WTC11 (cell line): ENCODE measurements around the gene FITM1. TPM values are rescaled to one million over a fixed set of nuclear protein-coding genes. Genes with fewer than 3 reads are reported as not detected.

Source experiments
- ATAC-seq: fragments of 200-7000 bp; cut with Tn5 transposase; 2 replicates; pipeline ENCODE4 v1.10.0; 2021; ENCODE audit warnings: mild to moderate bottlenecking, moderate library complexity
- Bru-seq: library from RNA; stranded (reverse); fragments of 400-500 nt; gene quantifications from one replicate; lab custom pipeline; 2021; lab: Mats Ljungman, UMichigan
- CTCF ChIA-PET: fragments of 300-600 bp; sonication (Branson Sonifier 250); formaldehyde crosslinking; loops from one replicate; lab custom pipeline; 2021; ENCODE audit warnings: antibody characterized with exemption; lab: Charles Lee
- POLR2A ChIA-PET: fragments of 350-600 bp; sonication (Branson Sonifier 250); formaldehyde crosslinking; loops from one replicate; lab custom pipeline; 2021; ENCODE audit warnings: antibody characterized with exemption; lab: Charles Lee
- DNase-seq: peaks from one replicate; pipeline ENCODE4 v3.0.0; 2021; ENCODE audit warnings: low spot score
- H3K27ac Mint-ChIP-seq: 2 replicates; pipeline ENCODE4 v1.8.0; 2021; ENCODE audit warnings: mixed read lengths
- H3K27me3 Mint-ChIP-seq: 2 replicates; pipeline ENCODE4 v1.8.0; 2021; ENCODE audit warnings: low read depth, mild to moderate bottlenecking, moderate library complexity, mixed read lengths
- H3K36me3 Mint-ChIP-seq: 2 replicates; pipeline ENCODE4 v1.8.0; 2021; ENCODE audit warnings: mixed read lengths
- H3K4me1 Mint-ChIP-seq: 2 replicates; pipeline ENCODE4 v1.8.0; 2022; ENCODE audit warnings: mixed read lengths
- H3K4me3 Mint-ChIP-seq: 2 replicates; pipeline ENCODE4 v1.8.0; 2021; ENCODE audit warnings: mild to moderate bottlenecking, moderate library complexity, mixed read lengths
- H3K9me3 Mint-ChIP-seq: 2 replicates; pipeline ENCODE4 v1.8.0; 2021; ENCODE audit warnings: mixed read lengths
- CBFB ChIP-seq: sonication (generic); formaldehyde crosslinking; IDR thresholded peaks from 2 replicates; pipeline ENCODE4 v1.8.1; 2022; ENCODE audit warnings: mild to moderate bottlenecking, low read depth, missing genetic modification reagents
- ELF4 ChIP-seq: sonication (generic); formaldehyde crosslinking; IDR thresholded peaks from 2 replicates; pipeline ENCODE4 v1.8.1; 2022; ENCODE audit warnings: low read depth, mild to moderate bottlenecking, moderate library complexity, missing genetic modification reagents
- ESRRA ChIP-seq: sonication (generic); formaldehyde crosslinking; IDR thresholded peaks from 2 replicates; pipeline ENCODE4 v1.8.1; 2022; ENCODE audit warnings: mild to moderate bottlenecking, missing genetic modification reagents, borderline replicate concordance
- HMGA2 ChIP-seq: fragments of 250-450 bp; sonication (Bioruptor Pico); IDR thresholded peaks from 2 replicates; pipeline ENCODE4 v1.4.0; 2021; ENCODE audit warnings: mild to moderate bottlenecking, moderate library complexity
- KAT7 ChIP-seq: sonication (generic); formaldehyde crosslinking; IDR thresholded peaks from 2 replicates; pipeline ENCODE4 v1.8.1; 2023; ENCODE audit warnings: missing genetic modification reagents, mild to moderate bottlenecking, borderline replicate concordance
- MXD4 ChIP-seq: fragments of 250-450 bp; sonication (Bioruptor Pico); IDR thresholded peaks from 2 replicates; pipeline ENCODE4 v1.8.0; 2021; ENCODE audit warnings: mild to moderate bottlenecking, moderate library complexity, borderline replicate concordance
- MYBL2 ChIP-seq: sonication (generic); formaldehyde crosslinking; IDR thresholded peaks from 2 replicates; pipeline ENCODE4 v1.8.1; 2023; ENCODE audit warnings: mild to moderate bottlenecking, moderate library complexity, missing genetic modification reagents
- NFATC4 ChIP-seq: fragments of 250-450 bp; sonication (Bioruptor Pico); IDR thresholded peaks from 2 replicates; pipeline ENCODE4 v1.9.0; 2021; ENCODE audit warnings: mild to moderate bottlenecking
- NFE2L1 ChIP-seq: sonication (generic); formaldehyde crosslinking; IDR thresholded peaks from 2 replicates; pipeline ENCODE4 v1.8.1; 2023; ENCODE audit warnings: missing genetic modification reagents
- NR2C2 ChIP-seq: sonication (generic); formaldehyde crosslinking; IDR thresholded peaks from 2 replicates; pipeline ENCODE4 v1.8.0; 2022; ENCODE audit warnings: mild to moderate bottlenecking, missing genetic modification reagents
- NR3C1 ChIP-seq: sonication (generic); formaldehyde crosslinking; conservative IDR thresholded peaks from 2 replicates; pipeline ENCODE4 v1.8.1; 2023; ENCODE audit warnings: low read depth, mild to moderate bottlenecking, missing genetic modification reagents
- PRRX2 ChIP-seq: fragments of 250-450 bp; sonication (Bioruptor Pico); IDR thresholded peaks from 2 replicates; pipeline ENCODE4 v1.8.0; 2021; ENCODE audit warnings: mild to moderate bottlenecking
- RELA ChIP-seq: sonication (generic); formaldehyde crosslinking; IDR thresholded peaks from 2 replicates; pipeline ENCODE4 v1.8.1; 2022; ENCODE audit warnings: missing genetic modification reagents, mild to moderate bottlenecking, borderline replicate concordance
- SP1 ChIP-seq: sonication (generic); formaldehyde crosslinking; conservative IDR thresholded peaks from 2 replicates; pipeline ENCODE4 v1.8.1; 2022; ENCODE audit warnings: missing genetic modification reagents
- TCF7 ChIP-seq: sonication (generic); formaldehyde crosslinking; IDR thresholded peaks from 2 replicates; pipeline ENCODE4 v1.8.0; 2022; ENCODE audit warnings: mild to moderate bottlenecking, low read depth, missing genetic modification reagents, moderate library complexity
- TEAD1 ChIP-seq: sonication (generic); formaldehyde crosslinking; IDR thresholded peaks from 2 replicates; pipeline ENCODE4 v1.8.0; 2022; ENCODE audit warnings: mild to moderate bottlenecking, missing genetic modification reagents
- ZBTB21 ChIP-seq: sonication (generic); formaldehyde crosslinking; IDR thresholded peaks from 2 replicates; pipeline ENCODE4 v1.8.1; 2023; ENCODE audit warnings: mild to moderate bottlenecking, missing genetic modification reagents, borderline replicate concordance
- ZNF232 ChIP-seq: sonication (generic); formaldehyde crosslinking; IDR thresholded peaks from 2 replicates; pipeline ENCODE4 v1.8.0; 2022; ENCODE audit warnings: mild to moderate bottlenecking, missing genetic modification reagents
- ZNF671 ChIP-seq: fragments of 250-450 bp; sonication (Bioruptor Pico); IDR thresholded peaks from 2 replicates; pipeline ENCODE4 v1.8.0; 2021; ENCODE audit warnings: mild to moderate bottlenecking
- long read RNA-seq, 3 experiments: library from RNA in 1 of 3; library from capped mRNA in 1 of 3; library from polyadenylated mRNA in 1 of 3; unstranded in 2 of 3; stranded (forward) in 1 of 3; transcript quantifications; one replicate each; pipeline ENCODE4 v2.0.0, GENCODE V29; 2021
- total RNA-seq: library from RNA; stranded (reverse); gene quantifications from 3 replicates; pipeline ENCODE4 v1.2.3, GENCODE V29; 2021
- TF ChIP-seq, protein P1 (sequence below): sonication (generic); formaldehyde crosslinking; conservative IDR thresholded peaks from 2 replicates; pipeline ENCODE4 v1.8.1; 2022; ENCODE audit warnings: mild to moderate bottlenecking, missing genetic modification reagents
- TF ChIP-seq, protein P2 (sequence below): fragments of 250-450 bp; sonication (Bioruptor Pico); conservative IDR thresholded peaks from 2 replicates; pipeline ENCODE4 v1.9.0; 2021; ENCODE audit warnings: mild to moderate bottlenecking
- TF ChIP-seq, protein P3 (sequence below): fragments of 250-450 bp; sonication (Bioruptor Pico); IDR thresholded peaks from 2 replicates; pipeline ENCODE4 v1.9.0; 2021; ENCODE audit warnings: moderate library complexity, mild to moderate bottlenecking, inconsistent platforms, borderline replicate concordance
- TF ChIP-seq, protein P4 (sequence below): sonication (generic); formaldehyde crosslinking; IDR thresholded peaks from 2 replicates; pipeline ENCODE4 v1.8.1; 2023; ENCODE audit warnings: mild to moderate bottlenecking, missing genetic modification reagents
- TF ChIP-seq, protein P5 (sequence below): sonication (generic); formaldehyde crosslinking; IDR thresholded peaks from 2 replicates; pipeline ENCODE4 v1.8.0; 2022; ENCODE audit warnings: mild to moderate bottlenecking, missing genetic modification reagents
- TF ChIP-seq, protein P6 (sequence below): sonication (generic); formaldehyde crosslinking; IDR thresholded peaks from 2 replicates; pipeline ENCODE4 v1.8.0; 2022; ENCODE audit warnings: mild to moderate bottlenecking, missing genetic modification reagents

The FITM1 gene, protein sequence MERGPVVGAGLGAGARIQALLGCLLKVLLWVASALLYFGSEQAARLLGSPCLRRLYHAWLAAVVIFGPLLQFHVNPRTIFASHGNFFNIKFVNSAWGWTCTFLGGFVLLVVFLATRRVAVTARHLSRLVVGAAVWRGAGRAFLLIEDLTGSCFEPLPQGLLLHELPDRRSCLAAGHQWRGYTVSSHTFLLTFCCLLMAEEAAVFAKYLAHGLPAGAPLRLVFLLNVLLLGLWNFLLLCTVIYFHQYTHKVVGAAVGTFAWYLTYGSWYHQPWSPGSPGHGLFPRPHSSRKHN
- total RNA-seq (0.25 to 0.39 TPM in 2 of 3 replicates, not detected in the other), Bru-seq, nascent RNA (percentile 19 among the genes with signal in this experiment)
- long read RNA-seq, experiment 1: 0 reads
- long read RNA-seq, experiment 2: 0 reads
- long read RNA-seq, experiment 3: 0 reads

DNA sequence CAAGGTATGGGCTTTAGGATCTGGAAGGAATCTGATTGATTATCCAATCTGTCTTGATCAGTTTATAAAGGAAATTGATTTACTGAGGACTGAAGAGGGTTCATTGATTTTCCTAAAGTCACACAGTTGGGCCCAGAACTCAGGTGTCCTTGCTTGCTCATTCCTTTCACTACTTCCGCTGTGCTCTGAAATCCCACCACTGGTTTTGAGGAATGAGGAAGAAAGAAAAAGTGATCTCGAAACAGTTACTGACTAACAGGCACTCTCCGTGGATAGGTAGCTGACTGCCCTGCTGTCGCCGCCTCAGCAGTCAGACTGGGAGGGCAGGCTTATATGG, at the start of gene FITM1:
TSS of gene FITM1 (plus strand) at position 280 of the 337 bp plus-strand sequence. CDS start 905 bp downstream, outside the sequence.
- H3K4me3 Mint-ChIP-seq: no peak within 1 kb of the TSS
- no peak for ATAC-seq
- no peak for TF ChIP-seq HMGA2
- TF ChIP-seq, protein P1, sequence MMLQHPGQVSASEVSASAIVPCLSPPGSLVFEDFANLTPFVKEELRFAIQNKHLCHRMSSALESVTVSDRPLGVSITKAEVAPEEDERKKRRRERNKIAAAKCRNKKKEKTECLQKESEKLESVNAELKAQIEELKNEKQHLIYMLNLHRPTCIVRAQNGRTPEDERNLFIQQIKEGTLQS (CRISPR knock-in tag): no peak
- no peak for TF ChIP-seq TCF7
- no peak for TF ChIP-seq KAT7 (CRISPR knock-in tag)
- TF ChIP-seq, protein P2, sequence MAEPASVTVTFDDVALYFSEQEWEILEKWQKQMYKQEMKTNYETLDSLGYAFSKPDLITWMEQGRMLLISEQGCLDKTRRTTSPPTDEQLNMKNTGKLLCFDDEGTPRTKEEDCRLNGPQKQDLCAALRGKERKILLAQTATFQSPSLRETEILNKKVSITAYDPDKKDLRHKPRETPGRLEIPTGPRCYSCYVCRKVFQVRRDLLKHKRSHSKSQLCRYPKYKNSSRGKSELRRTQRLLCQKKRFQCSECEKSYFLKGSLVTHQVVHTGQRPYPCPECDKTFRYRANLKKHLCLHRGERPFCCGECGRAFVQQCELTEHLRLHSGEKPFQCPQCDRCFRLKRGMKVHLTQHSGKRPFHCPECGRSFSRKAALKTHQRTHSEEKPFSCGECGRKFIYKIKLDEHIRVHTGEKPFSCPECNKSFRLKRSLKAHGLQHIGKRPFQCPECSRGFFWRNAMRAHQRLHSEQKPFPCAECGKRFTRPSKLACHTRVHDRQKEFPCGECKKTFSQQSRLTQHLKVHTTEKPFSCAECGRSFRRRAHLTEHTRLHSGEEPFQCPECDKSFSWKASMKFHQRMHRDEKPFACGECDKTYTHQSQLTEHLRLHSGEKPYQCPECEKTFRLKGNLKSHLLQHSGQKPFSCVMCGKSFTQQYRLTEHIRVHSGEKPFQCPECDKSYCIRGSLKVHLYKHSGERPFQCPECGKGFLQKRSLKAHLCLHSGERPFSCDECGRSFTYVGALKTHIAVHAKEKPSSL (CRISPR knock-in tag): no peak
- TF ChIP-seq NFATC4: no peak
- no peak for TF ChIP-seq CBFB
- TF ChIP-seq, protein P3, sequence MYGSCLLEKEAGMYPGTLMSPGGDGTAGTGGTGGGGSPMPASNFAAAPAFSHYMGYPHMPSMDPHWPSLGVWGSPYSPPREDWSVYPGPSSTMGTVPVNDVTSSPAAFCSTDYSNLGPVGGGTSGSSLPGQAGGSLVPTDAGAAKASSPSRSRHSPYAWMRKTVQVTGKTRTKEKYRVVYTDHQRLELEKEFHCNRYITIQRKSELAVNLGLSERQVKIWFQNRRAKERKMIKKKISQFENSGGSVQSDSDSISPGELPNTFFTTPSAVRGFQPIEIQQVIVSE (CRISPR knock-in tag): no peak
- no peak for TF ChIP-seq RELA (CRISPR knock-in tag)
- TF ChIP-seq ELF4: no peak
- no peak for TF ChIP-seq NR3C1 (CRISPR knock-in tag)
- TF ChIP-seq ESRRA (CRISPR knock-in tag): no peak
- TF ChIP-seq MXD4 (CRISPR knock-in tag): no peak
- TF ChIP-seq MYBL2 (CRISPR knock-in tag): no peak
- TF ChIP-seq NFE2L1: no peak
- TF ChIP-seq ZBTB21 (CRISPR knock-in tag): no peak
- no peak for TF ChIP-seq PRRX2 (CRISPR knock-in tag)
- TF ChIP-seq NR2C2 (CRISPR knock-in tag): no peak
- no peak for TF ChIP-seq ZNF671 (CRISPR knock-in tag)
- DNase-seq: no peak
- H3K27me3 Mint-ChIP-seq: no peaks in the 10 kb centered on the region; the same call in 1 of the 2 replicates
- 0 out of 2 replicates have a peak within 1 kb of the TSS, but pooled peaks have one; percentile 67 for H3K27ac Mint-ChIP-seq
- peaks cover 9% of the 10 kb centered on the region for H3K4me1 Mint-ChIP-seq
- H3K36me3 Mint-ChIP-seq: no peaks in the 10 kb centered on the region
- POLR2A ChIA-PET: no interaction called here
- H3K9me3 Mint-ChIP-seq: no peaks in the 10 kb centered on the region
- CTCF ChIA-PET: interaction anchor here (1.3 kb wide), 1 partner anchor 31 kb away, joined by 6 read pairs; the partner anchor contains the start of gene IRF9

DNA sequence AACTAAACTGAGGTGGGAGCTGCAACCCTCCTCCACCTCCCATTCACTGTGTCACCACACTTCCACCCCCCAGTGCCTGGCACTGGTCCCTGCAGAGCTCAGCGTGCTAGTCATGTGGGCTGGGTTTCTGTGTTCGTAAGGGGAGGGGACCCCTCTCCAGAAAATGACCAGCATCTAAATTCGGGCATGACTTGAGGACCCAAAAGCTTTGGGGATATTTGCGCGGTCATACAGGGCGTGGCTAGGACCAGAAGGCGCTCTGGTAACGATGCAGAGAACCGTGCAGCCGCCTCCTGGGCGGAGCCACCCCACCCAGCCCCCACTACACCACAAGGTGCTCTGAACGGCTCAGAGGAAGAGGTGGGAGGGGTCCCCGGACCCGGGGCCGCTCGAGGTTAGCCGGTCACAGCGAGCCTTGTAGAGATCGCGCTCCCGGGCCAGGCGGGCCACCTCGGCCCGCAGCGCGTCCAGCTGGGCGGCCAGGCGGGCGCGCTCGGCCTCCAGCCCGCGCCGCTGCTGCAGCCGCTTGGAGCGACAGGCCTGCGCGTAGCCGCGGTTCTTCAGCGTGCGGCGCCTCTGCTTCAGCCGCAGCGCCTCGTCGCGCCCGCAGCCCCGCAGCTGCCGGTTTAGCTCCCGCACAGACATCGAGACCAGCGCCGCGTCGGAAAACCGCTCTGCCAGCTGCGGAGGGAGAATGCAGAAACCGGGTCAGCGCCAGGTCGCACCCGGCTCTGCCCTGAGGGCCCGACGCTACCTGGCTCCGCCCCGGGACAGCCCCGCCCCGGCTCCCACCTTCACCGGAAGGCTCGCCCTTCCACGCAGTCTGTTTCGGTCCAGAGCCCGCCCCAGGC, 49.3 kb upstream of the FITM1 start:
- Mint-ChIP-seq H3K27ac (peak overlapping the region; percentile 21), H3K4me3 (peak overlapping the region; percentile 79), H3K36me3 (no peaks in the 10 kb centered on the region), H3K27me3 (peaks cover 26% of the 10 kb centered on the region), H3K9me3 (no peaks in the 10 kb centered on the region), H3K4me1 (peaks cover 32% of the 10 kb centered on the region)
- ChIA-PET CTCF (interaction anchor here (0.6 to 5.2 kb wide), 17 partner anchors 7 to 1350 kb away, joined by 3 to 101 read pairs (median 5); partner anchors contain the start of genes CARMIL3, DCAF11, IRF9 and NRL), POLR2A (interaction anchor here (0.7 to 4.4 kb wide), 10 partner anchors 8 to 65 kb away, joined by 3 to 67 read pairs (median 6); partner anchors contain the start of genes CARMIL3, DCAF11, NRL and PCK2)
- DNase-seq (peak; percentile 69), ATAC-seq (peak; percentile 76)
- TF ChIP-seq ZNF232 (CRISPR knock-in tag) (no peak), TEAD1 (CRISPR knock-in tag) (peak; percentile 33; the same call in 1 of the 2 replicates), KAT7 (CRISPR knock-in tag) (peak; percentile 69; the same call in 1 of the 2 replicates), MXD4 (CRISPR knock-in tag) (no peak), TCF7 (0 out of 2 replicates have a peak, but pooled peaks have one; percentile 37), SP1 (CRISPR knock-in tag) (peak; percentile 73; the same call in 1 of the 2 replicates)
- TF ChIP-seq, protein P4, sequence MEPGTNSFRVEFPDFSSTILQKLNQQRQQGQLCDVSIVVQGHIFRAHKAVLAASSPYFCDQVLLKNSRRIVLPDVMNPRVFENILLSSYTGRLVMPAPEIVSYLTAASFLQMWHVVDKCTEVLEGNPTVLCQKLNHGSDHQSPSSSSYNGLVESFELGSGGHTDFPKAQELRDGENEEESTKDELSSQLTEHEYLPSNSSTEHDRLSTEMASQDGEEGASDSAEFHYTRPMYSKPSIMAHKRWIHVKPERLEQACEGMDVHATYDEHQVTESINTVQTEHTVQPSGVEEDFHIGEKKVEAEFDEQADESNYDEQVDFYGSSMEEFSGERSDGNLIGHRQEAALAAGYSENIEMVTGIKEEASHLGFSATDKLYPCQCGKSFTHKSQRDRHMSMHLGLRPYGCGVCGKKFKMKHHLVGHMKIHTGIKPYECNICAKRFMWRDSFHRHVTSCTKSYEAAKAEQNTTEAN: 0 out of 2 replicates have a peak, but pooled peaks have one; percentile 40
- TF ChIP-seq, protein P5, sequence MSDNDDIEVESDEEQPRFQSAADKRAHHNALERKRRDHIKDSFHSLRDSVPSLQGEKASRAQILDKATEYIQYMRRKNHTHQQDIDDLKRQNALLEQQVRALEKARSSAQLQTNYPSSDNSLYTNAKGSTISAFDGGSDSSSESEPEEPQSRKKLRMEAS (CRISPR knock-in tag): peak; percentile 35; the same call in 1 of the 2 replicates
- TF ChIP-seq, protein P2 (CRISPR knock-in tag): no peak
- TF ChIP-seq, protein P6, sequence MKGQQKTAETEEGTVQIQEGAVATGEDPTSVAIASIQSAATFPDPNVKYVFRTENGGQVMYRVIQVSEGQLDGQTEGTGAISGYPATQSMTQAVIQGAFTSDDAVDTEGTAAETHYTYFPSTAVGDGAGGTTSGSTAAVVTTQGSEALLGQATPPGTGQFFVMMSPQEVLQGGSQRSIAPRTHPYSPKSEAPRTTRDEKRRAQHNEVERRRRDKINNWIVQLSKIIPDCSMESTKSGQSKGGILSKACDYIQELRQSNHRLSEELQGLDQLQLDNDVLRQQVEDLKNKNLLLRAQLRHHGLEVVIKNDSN (CRISPR knock-in tag): peak; percentile 45; the same call in 1 of the 2 replicates
